Left lobe of liver (tissue), 2 donors: ENCODE data around the gene DUSP22. TPM values are rescaled to one million over a fixed set of nuclear protein-coding genes. Genes with fewer than 3 reads are reported as not detected.
A peak's percentile ranks its signal among the peaks of the same experiment; 100 is the strongest.
"Not testable (repeated sequence)": the region's sequence is repeated elsewhere in the genome, so short reads cannot be mapped to it uniquely, and the experiment has no call there.

Experiments
- ATAC-seq: fragments of 200-7000 bp; cut with Tn5 transposase; one replicate; pipeline ENCODE4 v1.9.1; 2020; ENCODE audit warnings: mild to moderate bottlenecking, moderate library complexity
- DNase-seq: peaks from one replicate; pipeline ENCODE4 v3.0.0-alpha.2; 2020; ENCODE audit warnings: low spot score
- total RNA-seq: library from RNA; stranded (reverse); gene quantifications from one replicate; pipeline ENCODE4 v1.2.1, GENCODE V29; 2021
- donor health status: DM: no; HTN: no; CAD: no; lungs with moderate emphysema.
- donor health status: DM: no; HTN: yes; CAD: no.

Gene DUSP22
- total RNA-seq, 1 donor from 2014 or later: 15.9 TPM

GRCh38 chr6:279341-280029, 12.8 kb upstream of the DUSP22 start:
- ATAC-seq (no peak), DNase-seq (peak; percentile 34)

- ATAC-seq: no peak
- no peak for DNase-seq
These were observed 11.4 kb upstream of the DUSP22 start for GRCh38 chr6:280775-281468.

- no peak for DNase-seq
- ATAC-seq: no peak
These were observed 10.7 kb upstream of the DUSP22 start for GRCh38 chr6:281469-282103.

GRCh38 chr6:282177-282866, 10.0 kb upstream of the DUSP22 start:
- DNase-seq (no peak), ATAC-seq (no peak)

- DNase-seq: no peak
- ATAC-seq: no peak
These were observed 9.3 kb upstream of the DUSP22 start for GRCh38 chr6:282867-283416.

- ATAC-seq: no peak
- no peak for DNase-seq
These were observed 7.8 kb upstream of the DUSP22 start for GRCh38 chr6:284486-284885.

GRCh38 chr6:285030-285771, 7.1 kb upstream of the DUSP22 start:
- DNase-seq: no peak
- ATAC-seq: no peak

GRCh38 chr6:285902-286301, 6.4 kb upstream of the DUSP22 start:
- not testable (repeated sequence) for ATAC-seq, DNase-seq

- no peak for ATAC-seq
- no peak for DNase-seq
These were observed 5.4 kb upstream of the DUSP22 start for GRCh38 chr6:286681-287488.

GRCh38 chr6:287489-287860, 4.8 kb upstream of the DUSP22 start:
- DNase-seq (no peak), ATAC-seq (no peak)

- no peak for DNase-seq
- no peak for ATAC-seq
These were observed 3.4 kb upstream of the DUSP22 start for GRCh38 chr6:288866-289265.

GRCh38 chr6:290111-290922, 2.0 kb upstream of the DUSP22 start:
- ATAC-seq (no peak), DNase-seq (no peak)

- peak; percentile 2 for ATAC-seq
- no peak for DNase-seq
These were observed 1.0 kb upstream of the DUSP22 start for GRCh38 chr6:291204-291696.

GRCh38 chr6:292506-293192, 362 bp downstream of the DUSP22 start:
- DNase-seq (peak; percentile 80), ATAC-seq (peak; percentile 55)

GRCh38 chr6:293193-294174, 1.2 kb downstream of the DUSP22 start:
- DNase-seq (peak; percentile 70), ATAC-seq (peak; percentile 7)

- ATAC-seq (no peak), DNase-seq (no peak)
These were observed 2.6 kb downstream of the DUSP22 start for GRCh38 chr6:294656-295565.
